PC-3 (cell line): Measurements from ENCODE around the gene MSMP. TPM values are rescaled to one million over a fixed set of nuclear protein-coding genes. Genes with fewer than 3 reads are reported as not detected.
A peak's percentile ranks its signal among the peaks of the same experiment; 100 is the strongest.

Experiments
- ATAC-seq: fragments of 200-7000 bp; cut with Tn5 transposase; 2 replicates; pipeline ENCODE4 v1.9.1; 2020; ENCODE audit warnings: mild to moderate bottlenecking, moderate library complexity
- BruUV-seq: library from RNA; stranded (reverse); fragments of 400-500 nt; replicated peaks from 2 replicates; lab custom pipeline; 2021; lab: Mats Ljungman, UMichigan
- CTCF ChIA-PET: fragments of 300-600 bp; sonication (Branson Sonifier 250); formaldehyde crosslinking; loops from one replicate; lab custom pipeline; 2022; ENCODE audit warnings: antibody characterized with exemption; lab: Charles Lee
- POLR2A ChIA-PET: fragments of 300-600 bp; sonication (Branson Sonifier 250); formaldehyde crosslinking; loops from one replicate; lab custom pipeline; 2022; ENCODE audit warnings: antibody characterized with exemption; ENCODE audit not compliant: unreplicated experiment; lab: Charles Lee
- DNase-seq: peaks from one replicate; pipeline ENCODE4 v3.0.0-alpha.2; 2015
- H2AFZ ChIP-seq: fragments of 300-600 bp; sonication (generic); 2 replicates; pipeline ENCODE4 v1.6.0; 2016; ENCODE audit warnings: antibody characterized with exemption, low read length
- H3F3A ChIP-seq: fragments of 300-600 bp; sonication (generic); one replicate; pipeline ENCODE4 v1.6.0; 2017; ENCODE audit warnings: antibody characterized with exemption, low read length, control low read depth, mild to moderate bottlenecking; ENCODE audit not compliant: unreplicated experiment
- H3K27ac ChIP-seq: fragments of 300-600 bp; sonication (generic); 2 replicates; pipeline ENCODE4 v1.5.1; 2016; ENCODE audit warnings: mild to moderate bottlenecking, low read length
- H3K27me3 ChIP-seq: fragments of 300-600 bp; sonication (generic); 2 replicates; pipeline ENCODE4 v1.6.1; 2016; ENCODE audit warnings: low read length, mixed read lengths
- H3K36me3 ChIP-seq: fragments of 300-600 bp; sonication (generic); 2 replicates; pipeline ENCODE4 v1.6.1; 2016; ENCODE audit warnings: low read depth, mixed run types, low read length, mixed read lengths
- H3K4me1 ChIP-seq: fragments of 300-600 bp; sonication (generic); 2 replicates; pipeline ENCODE4 v1.5.1; 2016; ENCODE audit warnings: low read length; ENCODE audit not compliant: insufficient read depth
- H3K4me2 ChIP-seq: fragments of 300-600 bp; sonication (generic); 2 replicates; pipeline ENCODE4 v1.6.0; 2016; ENCODE audit warnings: low read length
- H3K4me3 ChIP-seq: fragments of 300-600 bp; sonication (generic); 2 replicates; pipeline ENCODE4 v1.5.1; 2016; ENCODE audit warnings: mild to moderate bottlenecking, low read length, mixed read lengths
- H3K79me2 ChIP-seq: fragments of 300-600 bp; sonication (generic); 2 replicates; pipeline ENCODE4 v1.6.1; 2017; ENCODE audit warnings: low read length, mixed read lengths
- H3K9ac ChIP-seq: fragments of 300-600 bp; sonication (generic); 2 replicates; pipeline ENCODE4 v1.6.0; 2016; ENCODE audit warnings: mild to moderate bottlenecking, low read length
- H3K9me2 ChIP-seq: fragments of 300-600 bp; sonication (generic); replicated peaks from 2 replicates; pipeline ENCODE4 v1.6.1; 2016; ENCODE audit warnings: mixed run types, low read length, mixed read lengths
- H3K9me3 ChIP-seq: fragments of 300-600 bp; sonication (generic); 2 replicates; pipeline ENCODE4 v1.6.1; 2016; ENCODE audit warnings: low read length, mixed read lengths
- H4K20me1 ChIP-seq: fragments of 300-600 bp; sonication (generic); 2 replicates; pipeline ENCODE4 v1.6.1; 2016; ENCODE audit warnings: low read length, mixed read lengths
- CTCF ChIP-seq: fragments of 300-600 bp; sonication (generic); conservative IDR thresholded peaks from 2 replicates; pipeline ENCODE4 v1.5.1; 2017; ENCODE audit warnings: antibody characterized with exemption, low read depth, mild to moderate bottlenecking, low read length
- EZH2 ChIP-seq: fragments of 300-600 bp; sonication (generic); IDR thresholded peaks from one replicate; pipeline ENCODE4 v1.6.1; 2017; ENCODE audit warnings: antibody characterized with exemption, mild to moderate bottlenecking, low read length; ENCODE audit not compliant: unreplicated experiment
- EZH2phosphoT487 ChIP-seq: fragments of 300-600 bp; sonication (generic); IDR thresholded peaks from 2 replicates; pipeline ENCODE4 v1.6.1; 2018; ENCODE audit warnings: mild to moderate bottlenecking, antibody characterized with exemption, low read length, borderline replicate concordance
- intact Hi-C: fragments of 100-400 bp; cut with micrococcal nuclease; formaldehyde crosslinking; loops from 2 replicates; pipeline ENCODE4 v1.9.0; 2023
- total RNA-seq: library from RNA; depleted of rRNA; stranded (reverse); fragments of >200 nt; gene quantifications from 2 replicates; pipeline ENCODE4 v1.2.3, GENCODE V29; 2014

The MSMP gene
- total RNA-seq, 1 experiment from 2014 or later, result 149 TPM

GRCh38 chr9:35726931-35727330 lies 27.1 kb downstream of the MSMP start:
- Histone ChIP-seq H3K4me3 (no peak overlapping the region), H4K20me1 (no peaks in the 10 kb centered on the region), H2AFZ (no peak overlapping the region), H3K36me3 (peaks cover 3% of the 10 kb centered on the region; the same call in 1 of the 2 replicates), H3K27me3 (no peaks in the 10 kb centered on the region), H3K9me2 (no peaks in the 10 kb centered on the region), H3K4me2 (peak overlapping the region; percentile 90; the same call in 1 of the 2 replicates), H3K9ac (no peak overlapping the region), H3K79me2 (peaks cover 56% of the 10 kb centered on the region), H3F3A (no peaks in the 10 kb centered on the region), H3K27ac (no peak overlapping the region), H3K9me3 (no peaks in the 10 kb centered on the region), H3K4me1 (peaks cover 42% of the 10 kb centered on the region)
- TF ChIP-seq CTCF (peak; percentile 32; the same call in 1 of the 2 replicates), EZH2 (no peak), EZH2phosphoT487 (no peak)
- intact Hi-C loops, result no loop called here
- ATAC-seq (no peak), DNase-seq (peak; percentile 21)
- CTCF ChIA-PET, result interaction anchor here (0.6 kb wide), 1 partner anchor 69 kb away, joined by 3 read pairs; the partner anchor contains the start of genes CCDC107 and RMRP
- BruUV-seq, result no TSS peak
- POLR2A ChIA-PET, result no interaction called here

- no peak overlapping the region for H2AFZ ChIP-seq
- peaks cover 31% of the 10 kb centered on the region for H3K4me1 ChIP-seq
- no peaks in the 10 kb centered on the region for H3K9me2 ChIP-seq
- intact Hi-C loops, result no loop called here
- no peaks in the 10 kb centered on the region for H3K27me3 ChIP-seq
- no TSS peak for BruUV-seq
- H3K79me2 ChIP-seq, result peaks cover 41% of the 10 kb centered on the region
- ChIA-PET CTCF (no interaction called here), POLR2A (no interaction called here)
- no peak for DNase-seq
- no peak overlapping the region for H3K4me2 ChIP-seq
- ATAC-seq, result no peak
- no peak overlapping the region for H3K4me3 ChIP-seq
- H3K9me3 ChIP-seq, result no peaks in the 10 kb centered on the region
- H3K36me3 ChIP-seq, result peaks cover 16% of the 10 kb centered on the region
- H4K20me1 ChIP-seq, result no peaks in the 10 kb centered on the region
- no peak overlapping the region for H3K27ac ChIP-seq
- H3F3A ChIP-seq, result no peaks in the 10 kb centered on the region
- TF ChIP-seq CTCF, result no peak
- no peak for TF ChIP-seq EZH2
- TF ChIP-seq EZH2phosphoT487, result no peak
- H3K9ac ChIP-seq, result no peak overlapping the region
Observed at GRCh38 chr9:35725362-35725761, 28.7 kb downstream of the MSMP start.

- Histone ChIP-seq H4K20me1 (no peaks in the 10 kb centered on the region), H3F3A (no peaks in the 10 kb centered on the region), H3K79me2 (peaks cover 28% of the 10 kb centered on the region), H3K4me1 (peaks cover 22% of the 10 kb centered on the region), H3K27ac (no peak overlapping the region), H3K4me2 (no peak overlapping the region), H3K4me3 (no peak overlapping the region), H3K9me3 (no peaks in the 10 kb centered on the region), H3K36me3 (peaks cover 23% of the 10 kb centered on the region), H3K27me3 (no peaks in the 10 kb centered on the region), H3K9ac (no peak overlapping the region), H2AFZ (no peak overlapping the region), H3K9me2 (no peaks in the 10 kb centered on the region)
- no peak for DNase-seq
- ChIA-PET POLR2A (no interaction called here), CTCF (no interaction called here)
- ATAC-seq, result no peak
- no peak for TF ChIP-seq EZH2
- no peak for TF ChIP-seq CTCF
- TF ChIP-seq EZH2phosphoT487, result no peak
- BruUV-seq, result no TSS peak
- intact Hi-C loops, result no loop called here
Observed at GRCh38 chr9:35723908-35724307, 30.2 kb downstream of the MSMP start.
